Activated CD4-positive, alpha-beta memory T cell treated with anti-CD3 and anti-CD28 coated beads, Interleukin-2, amount 10 ng/mL, durations not matched to agents 7 days and 5 days (primary cell): ENCODE data around the gene INPP5A. TPM values are rescaled to one million over a fixed set of nuclear protein-coding genes. Genes with fewer than 3 reads are reported as not detected.
"Not testable (repeated sequence)": the region's sequence is repeated elsewhere in the genome, so short reads cannot be mapped to it uniquely, and the experiment has no call there.

ENCODE experiments used
- CTCF ChIA-PET: fragments of 350-600 bp; sonication (Branson Sonifier 250); formaldehyde crosslinking; loops from one replicate; lab custom pipeline; 2021; ENCODE audit warnings: antibody characterized with exemption, inconsistent platforms; lab: Charles Lee
- POLR2A ChIA-PET: fragments of 350-600 bp; sonication (Branson Sonifier 250); formaldehyde crosslinking; loops from one replicate; lab custom pipeline; 2021; ENCODE audit warnings: antibody characterized with exemption; lab: Charles Lee
- DNase-seq: peaks from one replicate; pipeline ENCODE4 v3.0.0-alpha.2; 2020
- H3K27ac Mint-ChIP-seq: one replicate; pipeline ENCODE4 v1.8.0; 2021; ENCODE audit warnings: mild to moderate bottlenecking, mixed read lengths
- H3K27me3 Mint-ChIP-seq: one replicate; pipeline ENCODE4 v1.8.0; 2021; ENCODE audit warnings: mixed read lengths
- H3K36me3 Mint-ChIP-seq: one replicate; pipeline ENCODE4 v1.8.0; 2021; ENCODE audit warnings: low read depth, mixed read lengths
- H3K4me1 Mint-ChIP-seq: one replicate; pipeline ENCODE4 v1.8.0; 2021; ENCODE audit warnings: mixed read lengths
- H3K4me3 Mint-ChIP-seq: one replicate; pipeline ENCODE4 v1.8.0; 2021; ENCODE audit warnings: mild to moderate bottlenecking, mixed read lengths
- H3K9me3 Mint-ChIP-seq: one replicate; pipeline ENCODE4 v1.8.0; 2021; ENCODE audit warnings: mixed read lengths
- total RNA-seq, 2 experiments: library from RNA; stranded (reverse); gene quantifications; one replicate each; pipeline ENCODE4 v1.2.3, GENCODE V29; 2021

INPP5A gene
- total RNA-seq, 2 experiments from 2014 or later = 9.3 to 9.5 TPM

GRCh38 chr10:132596742-132597279 is 59.2 kb downstream of the INPP5A start:
- Mint-ChIP-seq H3K36me3 (peaks cover 17% of the 10 kb centered on the region), H3K27ac (no peak overlapping the region), H3K4me1 (peaks cover 20% of the 10 kb centered on the region), H3K27me3 (no peaks in the 10 kb centered on the region), H3K4me3 (no peak overlapping the region), H3K9me3 (peaks cover 38% of the 10 kb centered on the region)
- DNase-seq = no peak
- ChIA-PET POLR2A (no interaction called here), CTCF (no interaction called here)

GRCh38 chr10:132597654-132598053 is 60.1 kb downstream of the INPP5A start:
- Mint-ChIP-seq H3K4me1 (peaks cover 18% of the 10 kb centered on the region), H3K27ac (no peak overlapping the region), H3K9me3 (peaks cover 38% of the 10 kb centered on the region), H3K27me3 (no peaks in the 10 kb centered on the region), H3K36me3 (peaks cover 17% of the 10 kb centered on the region), H3K4me3 (no peak overlapping the region)
- no peak for DNase-seq
- ChIA-PET POLR2A (no interaction called here), CTCF (no interaction called here)

GRCh38 chr10:132599023-132599618 is 61.5 kb downstream of the INPP5A start:
- H3K4me3 Mint-ChIP-seq, H3K27ac Mint-ChIP-seq, H3K4me1 Mint-ChIP-seq, POLR2A ChIA-PET, DNase-seq, H3K27me3 Mint-ChIP-seq: not testable (repeated sequence)
- Mint-ChIP-seq H3K36me3 (peaks cover 17% of the 10 kb centered on the region), H3K9me3 (peaks cover 42% of the 10 kb centered on the region)
- CTCF ChIA-PET = interaction anchor here (0.8 kb wide), 1 partner anchor 15 kb away, joined by 3 read pairs; no protein-coding TSS in a partner anchor

- Mint-ChIP-seq H3K4me1 (no peaks in the 10 kb centered on the region), H3K36me3 (peaks cover 17% of the 10 kb centered on the region), H3K9me3 (peaks cover 45% of the 10 kb centered on the region), H3K27me3 (peaks cover 3% of the 10 kb centered on the region), H3K27ac (no peak overlapping the region), H3K4me3 (no peak overlapping the region)
- CTCF ChIA-PET = interaction anchor here (0.8 kb wide), 1 partner anchor 15 kb away, joined by 3 read pairs; no protein-coding TSS in a partner anchor
- DNase-seq = no peak
- POLR2A ChIA-PET = no interaction called here
Observed at GRCh38 chr10:132599732-132600131, 62.1 kb downstream of the INPP5A start.

GRCh38 chr10:132600416-132600815 is 62.8 kb downstream of the INPP5A start:
- H3K36me3 Mint-ChIP-seq = peaks cover 17% of the 10 kb centered on the region
- ChIA-PET POLR2A (no interaction called here), CTCF (no interaction called here)
- H3K9me3 Mint-ChIP-seq = peaks cover 45% of the 10 kb centered on the region
- H3K27me3 Mint-ChIP-seq = peaks cover 3% of the 10 kb centered on the region
- H3K4me1 Mint-ChIP-seq = no peaks in the 10 kb centered on the region
- no peak for DNase-seq
- no peak overlapping the region for H3K27ac Mint-ChIP-seq
- H3K4me3 Mint-ChIP-seq = no peak overlapping the region

- H3K27ac Mint-ChIP-seq = no peak overlapping the region
- ChIA-PET POLR2A (no interaction called here), CTCF (no interaction called here)
- H3K36me3 Mint-ChIP-seq = peaks cover 17% of the 10 kb centered on the region
- H3K4me3 Mint-ChIP-seq = no peak overlapping the region
- peaks cover 45% of the 10 kb centered on the region for H3K9me3 Mint-ChIP-seq
- peaks cover 3% of the 10 kb centered on the region for H3K27me3 Mint-ChIP-seq
- H3K4me1 Mint-ChIP-seq = no peaks in the 10 kb centered on the region
- no peak for DNase-seq
Observed at GRCh38 chr10:132601567-132601966, 64.0 kb downstream of the INPP5A start.

- Mint-ChIP-seq H3K4me3 (no peak overlapping the region), H3K36me3 (peaks cover 17% of the 10 kb centered on the region), H3K9me3 (peaks cover 36% of the 10 kb centered on the region), H3K27ac (no peak overlapping the region), H3K4me1 (no peaks in the 10 kb centered on the region), H3K27me3 (peaks cover 3% of the 10 kb centered on the region)
- POLR2A ChIA-PET = no interaction called here
- CTCF ChIA-PET = no interaction called here
- no peak for DNase-seq
Observed at GRCh38 chr10:132602614-132603013, 65.0 kb downstream of the INPP5A start.

- POLR2A ChIA-PET = no interaction called here
- no peak for DNase-seq
- CTCF ChIA-PET = no interaction called here
- no peak overlapping the region for H3K27ac Mint-ChIP-seq
- peaks cover 3% of the 10 kb centered on the region for H3K27me3 Mint-ChIP-seq
- H3K4me3 Mint-ChIP-seq = no peak overlapping the region
- H3K36me3 Mint-ChIP-seq = peaks cover 11% of the 10 kb centered on the region
- no peaks in the 10 kb centered on the region for H3K4me1 Mint-ChIP-seq
- H3K9me3 Mint-ChIP-seq = peaks cover 27% of the 10 kb centered on the region
Observed at GRCh38 chr10:132603851-132604533, 66.4 kb downstream of the INPP5A start.

- Mint-ChIP-seq H3K4me3 (no peak overlapping the region), H3K4me1 (no peaks in the 10 kb centered on the region)
- POLR2A ChIA-PET = no interaction called here
Observed at GRCh38 chr10:132604686-132605085, 67.1 kb downstream of the INPP5A start.

GRCh38 chr10:132605390-132605789 is 67.8 kb downstream of the INPP5A start:
- DNase-seq = no peak
- H3K36me3 Mint-ChIP-seq = peaks cover 7% of the 10 kb centered on the region
- ChIA-PET POLR2A (no interaction called here), CTCF (no interaction called here)
- H3K4me1 Mint-ChIP-seq = no peaks in the 10 kb centered on the region
- no peak overlapping the region for H3K27ac Mint-ChIP-seq
- H3K9me3 Mint-ChIP-seq = peaks cover 16% of the 10 kb centered on the region
- H3K27me3 Mint-ChIP-seq = peaks cover 3% of the 10 kb centered on the region
- no peak overlapping the region for H3K4me3 Mint-ChIP-seq

More at GRCh38 chr10:132604686-132605085, 67.1 kb downstream of the INPP5A start:
- Mint-ChIP-seq H3K9me3 (peaks cover 21% of the 10 kb centered on the region), H3K36me3 (peaks cover 11% of the 10 kb centered on the region), H3K27me3 (peaks cover 3% of the 10 kb centered on the region), H3K27ac (no peak overlapping the region)
- no peak for DNase-seq
- CTCF ChIA-PET = no interaction called here

- no peak for DNase-seq
Observed at GRCh38 chr10:132606031-132606491, 68.5 kb downstream of the INPP5A start.

GRCh38 chr10:132606536-132607316 is 69.1 kb downstream of the INPP5A start:
- POLR2A ChIA-PET = no interaction called here
- Mint-ChIP-seq H3K27ac (no peak overlapping the region), H3K4me1 (peaks cover 5% of the 10 kb centered on the region), H3K36me3 (no peaks in the 10 kb centered on the region), H3K9me3 (peaks cover 6% of the 10 kb centered on the region), H3K27me3 (peaks cover 3% of the 10 kb centered on the region), H3K4me3 (no peak overlapping the region)
- DNase-seq = no peak
- CTCF ChIA-PET = no interaction called here

More at GRCh38 chr10:132606031-132606491, 68.5 kb downstream of the INPP5A start:
- peaks cover 11% of the 10 kb centered on the region for H3K9me3 Mint-ChIP-seq
- ChIA-PET POLR2A (no interaction called here), CTCF (no interaction called here)
- H3K4me3 Mint-ChIP-seq = no peak overlapping the region
- no peak overlapping the region for H3K27ac Mint-ChIP-seq
- H3K27me3 Mint-ChIP-seq = peaks cover 3% of the 10 kb centered on the region
- peaks cover 5% of the 10 kb centered on the region for H3K4me1 Mint-ChIP-seq
- peaks cover 4% of the 10 kb centered on the region for H3K36me3 Mint-ChIP-seq

- Mint-ChIP-seq H3K9me3 (peaks cover 6% of the 10 kb centered on the region), H3K27me3 (peaks cover 3% of the 10 kb centered on the region), H3K36me3 (no peaks in the 10 kb centered on the region), H3K27ac (no peak overlapping the region), H3K4me3 (no peak overlapping the region), H3K4me1 (peaks cover 8% of the 10 kb centered on the region)
- ChIA-PET POLR2A (no interaction called here), CTCF (no interaction called here)
- DNase-seq = no peak
Observed at GRCh38 chr10:132607491-132607890, 69.9 kb downstream of the INPP5A start.
